Lung (tissue), 12 donors: ENCODE data around the gene CDKL2. TPM values are rescaled to one million over a fixed set of nuclear protein-coding genes. Genes with fewer than 3 reads are reported as not detected.

Experiments
- ATAC-seq: fragments of 200-7000 bp; cut with Tn5 transposase; one replicate; pipeline ENCODE4 v1.9.1; 2020; ENCODE audit warnings: moderate number of reproducible peaks; ENCODE audit not compliant: insufficient read depth, low FRiP score
- DNase-seq, 3 donors: peaks; one replicate each; pipeline ENCODE4 v3.0.0-alpha.2; 2013 to 2017
- H3K27ac ChIP-seq, 2 donors: one replicate each; pipeline ENCODE4 v1.5.1; 2013; ENCODE audit warnings: mild to moderate bottlenecking in 2 of 2, moderate library complexity in 2 of 2, control low read depth in 1 of 2, inconsistent platforms in 1 of 2, low read depth in 1 of 2, low read length in 1 of 2
- H3K27me3 ChIP-seq, 3 donors: one replicate each; pipeline ENCODE4 v1.5.1; 2013; ENCODE audit warnings: low read length in 2 of 3; ENCODE audit not compliant: control insufficient read depth in 3 of 3, insufficient read depth in 3 of 3
- H3K36me3 ChIP-seq, 4 donors: one replicate each; pipeline ENCODE4 v1.5.1; 2013; ENCODE audit warnings: low read length in 4 of 4, mild to moderate bottlenecking in 1 of 4, moderate library complexity in 1 of 4; ENCODE audit not compliant: control insufficient read depth in 4 of 4, insufficient read depth in 4 of 4
- H3K4me1 ChIP-seq, 5 donors: one replicate each; pipeline ENCODE4 v1.5.1; 2013; ENCODE audit warnings: low read length in 5 of 5, mild to moderate bottlenecking in 2 of 5, moderate library complexity in 1 of 5; ENCODE audit not compliant: control insufficient read depth in 5 of 5, insufficient read depth in 5 of 5
- H3K4me3 ChIP-seq: one replicate; pipeline ENCODE4 v1.5.1; 2013; ENCODE audit warnings: mild to moderate bottlenecking, control low read depth, moderate library complexity
- H3K9ac ChIP-seq, 2 donors: one replicate each; pipeline ENCODE4 v1.5.1; 2013; ENCODE audit warnings: low read length in 2 of 2, control low read depth in 1 of 2; ENCODE audit not compliant: insufficient read depth in 1 of 2
- H3K9me3 ChIP-seq, 4 donors: one replicate each; pipeline ENCODE4 v1.5.1; 2013; ENCODE audit warnings: low read length in 3 of 4, mild to moderate bottlenecking in 1 of 4, moderate library complexity in 1 of 4; ENCODE audit not compliant: control insufficient read depth in 4 of 4, insufficient read depth in 3 of 4
- WGBS, 2 donors: extraction: QIAGEN DNeasy Blood & Tissue Kit; methylation state at CpG; one replicate each; pipeline ENCODE4 v1.1.7; 2013; 5-methylcytosine and 5-hydroxymethylcytosine counted together
- polyA plus RNA-seq, 2 donors: library from polyadenylated mRNA; stranded (reverse); fragments of 200-250 nt; gene quantifications; one replicate each; pipeline ENCODE4 v1.2.1, GENCODE V29; 2013
- total RNA-seq, 2 donors: library from RNA; depleted of rRNA in 1 of 2; stranded (reverse); fragments of >200 nt in 1 of 2; gene quantifications; one replicate each; pipeline ENCODE4 v1.2.1, GENCODE V29; 2014 to 2021
- TF ChIP-seq, protein P1 (sequence below): IDR thresholded peaks from 2 replicates; pipeline ENCODE4 v1.5.1; 2012; ENCODE audit warnings: mild to moderate bottlenecking; ENCODE audit errors: control extremely low read depth, extremely low read depth
- donor health status: control.
- donor health status: control.
- donor health status: Bipolar disorder and iron deficiency.
- donor health status: healthy.
- donor health status: DM: yes; HTN: yes; CAD: no.

The CDKL2 gene
- total and polyA plus RNA-seq, 4 donors = 2.7 to 16.3 (median 9.6) TPM

DNA sequence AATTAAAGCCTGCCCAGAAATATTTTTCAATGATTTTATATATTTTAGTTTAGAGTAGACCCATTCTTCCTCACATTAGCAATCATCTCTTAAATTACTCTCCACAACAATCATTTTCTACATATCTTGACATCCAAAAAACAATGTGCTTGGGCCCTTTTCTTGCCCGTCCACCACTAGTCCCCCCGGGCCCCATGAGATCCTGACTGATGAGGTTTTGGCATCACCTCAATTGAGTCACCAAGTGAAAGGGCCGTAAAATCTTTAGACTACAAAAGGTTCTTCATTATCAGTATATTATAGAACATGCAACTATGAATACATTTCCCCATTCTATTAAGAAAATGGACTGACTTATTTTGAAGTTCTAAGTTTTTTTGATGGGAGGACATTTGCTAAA lies 4.0 kb upstream of the CDKL2 start:
- ATAC-seq (no peak), DNase-seq (no peak)
- Histone ChIP-seq H3K4me3 (no peak overlapping the region), H3K27ac (no peak overlapping the region), H3K9ac (no peak overlapping the region), H3K9me3 (no peaks in the 10 kb centered on the region), H3K27me3 (no peaks in the 10 kb centered on the region), H3K36me3 (no peaks in the 10 kb centered on the region), H3K4me1 (peaks cover 0 to 11% (median 4%) of the 10 kb centered on the region in 5 donors)
- WGBS, 2 donors = 84 to 96% methylated on average over 3 of the region's 3 CpGs
- TF ChIP-seq, protein P1, sequence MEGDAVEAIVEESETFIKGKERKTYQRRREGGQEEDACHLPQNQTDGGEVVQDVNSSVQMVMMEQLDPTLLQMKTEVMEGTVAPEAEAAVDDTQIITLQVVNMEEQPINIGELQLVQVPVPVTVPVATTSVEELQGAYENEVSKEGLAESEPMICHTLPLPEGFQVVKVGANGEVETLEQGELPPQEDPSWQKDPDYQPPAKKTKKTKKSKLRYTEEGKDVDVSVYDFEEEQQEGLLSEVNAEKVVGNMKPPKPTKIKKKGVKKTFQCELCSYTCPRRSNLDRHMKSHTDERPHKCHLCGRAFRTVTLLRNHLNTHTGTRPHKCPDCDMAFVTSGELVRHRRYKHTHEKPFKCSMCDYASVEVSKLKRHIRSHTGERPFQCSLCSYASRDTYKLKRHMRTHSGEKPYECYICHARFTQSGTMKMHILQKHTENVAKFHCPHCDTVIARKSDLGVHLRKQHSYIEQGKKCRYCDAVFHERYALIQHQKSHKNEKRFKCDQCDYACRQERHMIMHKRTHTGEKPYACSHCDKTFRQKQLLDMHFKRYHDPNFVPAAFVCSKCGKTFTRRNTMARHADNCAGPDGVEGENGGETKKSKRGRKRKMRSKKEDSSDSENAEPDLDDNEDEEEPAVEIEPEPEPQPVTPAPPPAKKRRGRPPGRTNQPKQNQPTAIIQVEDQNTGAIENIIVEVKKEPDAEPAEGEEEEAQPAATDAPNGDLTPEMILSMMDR = no peak

DNA sequence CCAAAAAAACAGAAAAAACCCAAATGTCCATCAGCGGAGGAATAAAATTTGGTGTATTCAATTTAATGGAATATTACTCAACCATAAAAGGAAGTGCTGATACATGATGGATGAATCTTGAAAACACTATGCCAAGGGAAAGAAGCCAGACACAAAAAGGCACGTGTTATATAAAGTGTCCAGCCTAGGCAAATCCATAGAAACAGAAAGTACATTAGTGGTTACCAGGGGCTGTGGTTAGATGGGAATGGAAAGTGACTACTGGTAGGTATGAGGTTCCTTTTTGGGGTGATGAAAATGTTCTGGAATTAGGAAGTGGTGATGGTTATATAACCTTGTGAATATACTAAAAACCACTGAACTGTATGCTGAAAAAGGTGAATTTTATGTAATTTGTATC lies 3.5 kb upstream of the CDKL2 start:
- H3K4me1 ChIP-seq = peaks cover 0 to 11% (median 4%) of the 10 kb centered on the region in 5 donors
- H3K27ac ChIP-seq = no peak overlapping the region
- ATAC-seq (no peak), DNase-seq (no peak)
- H3K36me3 ChIP-seq = no peaks in the 10 kb centered on the region
- H3K9ac ChIP-seq = no peak overlapping the region
- no peaks in the 10 kb centered on the region for H3K27me3 ChIP-seq
- 62 to 82% methylated on average over 2 of the region's 2 CpGs for WGBS, 2 donors
- TF ChIP-seq, protein P1 = no peak
- H3K9me3 ChIP-seq = no peaks in the 10 kb centered on the region
- no peak overlapping the region for H3K4me3 ChIP-seq

DNA sequence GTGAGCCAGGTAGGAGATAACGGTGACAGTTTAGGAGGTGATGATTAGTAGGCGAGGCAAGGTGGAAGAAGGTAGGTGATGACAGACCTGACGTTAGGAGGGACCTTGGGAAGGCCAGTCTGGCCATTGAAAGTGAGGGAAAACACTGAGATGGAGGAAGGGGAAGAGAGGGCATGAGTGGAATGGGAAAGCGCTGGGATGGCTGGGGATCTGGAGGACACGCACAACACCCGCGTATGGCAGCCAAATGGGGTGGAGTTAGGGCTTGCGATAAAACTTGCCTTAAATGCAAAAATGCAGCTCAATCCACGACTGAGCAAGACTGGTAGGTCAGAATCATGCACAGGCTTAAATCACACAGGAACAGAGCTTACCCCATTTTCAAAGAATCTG lies 605 bp upstream of the CDKL2 start:
- ATAC-seq = no peak
- Histone ChIP-seq H3K36me3 (no peaks in the 10 kb centered on the region), H3K27me3 (no peaks in the 10 kb centered on the region), H3K4me1 (peaks cover 0 to 11% (median 4%) of the 10 kb centered on the region in 5 donors), H3K27ac (peak overlapping the region in 1 of 2 donors; percentile 73), H3K9me3 (no peaks in the 10 kb centered on the region), H3K9ac (peak overlapping the region; percentile 49 to 66), H3K4me3 (peak overlapping the region; percentile 45)
- DNase-seq = no peak
- TF ChIP-seq, protein P1 = no peak
- WGBS, 2 donors = 47 to 66% methylated on average over 9 of the region's 9 CpGs

DNA sequence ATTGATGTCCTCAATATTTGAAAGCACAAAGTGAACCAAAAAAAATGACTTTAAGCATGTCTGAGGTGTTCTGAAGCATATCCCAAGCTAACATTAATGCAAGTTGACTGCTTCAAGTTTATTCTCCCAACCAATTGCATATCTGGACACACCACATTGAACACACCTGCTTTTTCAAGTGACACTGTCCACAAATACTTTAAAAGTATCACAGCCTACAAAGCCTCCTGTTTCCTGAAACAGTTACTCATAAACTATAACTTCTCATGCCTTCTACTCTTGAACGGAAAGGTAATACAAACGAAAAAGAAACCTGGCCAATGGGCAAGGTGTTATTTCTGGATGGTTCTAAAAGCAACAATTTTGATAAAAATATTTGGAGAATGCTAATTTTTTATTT lies 1.1 kb downstream of the CDKL2 start:
- Histone ChIP-seq H3K27me3 (no peaks in the 10 kb centered on the region), H3K36me3 (no peaks in the 10 kb centered on the region), H3K4me3 (no peak overlapping the region), H3K9ac (no peak overlapping the region), H3K9me3 (no peaks in the 10 kb centered on the region), H3K27ac (no peak overlapping the region), H3K4me1 (peaks cover 0 to 11% (median 4%) of the 10 kb centered on the region in 5 donors)
- peak in 1 of 3 donors; percentile 7 for DNase-seq
- ATAC-seq = peak; percentile 36
- WGBS, 2 donors = 56 to 65% methylated on average over 2 of the region's 2 CpGs
- TF ChIP-seq, protein P1 = no peak
